H9 (cell line): Measurements from ENCODE around the gene CENPP. TPM values are rescaled to one million over a fixed set of nuclear protein-coding genes. Genes with fewer than 3 reads are reported as not detected.

Experiments used
- DNase-seq: peaks from one replicate; pipeline ENCODE4 v3.0.0-alpha.2; 2017
- H2AFZ ChIP-seq: one replicate; pipeline ENCODE4 v1.6.1; 2013; ENCODE audit warnings: mild to moderate bottlenecking, low read length, control low read depth, moderate library complexity
- H2AK5ac ChIP-seq: 2 replicates; pipeline ENCODE4 v1.6.1; 2013; ENCODE audit warnings: low read length, control low read depth, mixed read lengths; ENCODE audit not compliant: insufficient read length
- H2BK120ac ChIP-seq: one replicate; pipeline ENCODE4 v1.6.1; 2013; ENCODE audit warnings: low read depth, mild to moderate bottlenecking, low read length, control low read depth, inconsistent platforms; ENCODE audit not compliant: poor library complexity, severe bottlenecking
- H2BK12ac ChIP-seq: 2 replicates; pipeline ENCODE4 v1.6.1; 2013; ENCODE audit warnings: low read length, control low read depth, mixed read lengths, low read depth; ENCODE audit not compliant: insufficient read length
- H2BK15ac ChIP-seq: 2 replicates; pipeline ENCODE4 v1.6.1; 2013; ENCODE audit warnings: low read depth, low read length, control low read depth
- H2BK20ac ChIP-seq: one replicate; pipeline ENCODE4 v1.6.1; 2013; ENCODE audit warnings: low read depth, mild to moderate bottlenecking, low read length, control low read depth, inconsistent platforms; ENCODE audit not compliant: poor library complexity, severe bottlenecking
- H2BK5ac ChIP-seq: 2 replicates; pipeline ENCODE4 v1.6.1; 2013; ENCODE audit warnings: low read length, control low read depth, mixed read lengths; ENCODE audit not compliant: insufficient read length
- H3K14ac ChIP-seq: 2 replicates; pipeline ENCODE4 v1.6.1; 2013; ENCODE audit warnings: low read length, control low read depth; ENCODE audit not compliant: insufficient read depth
- H3K18ac ChIP-seq: 2 replicates; pipeline ENCODE4 v1.6.1; 2013; ENCODE audit warnings: low read depth, mild to moderate bottlenecking, mixed read lengths, low read length, control low read depth; ENCODE audit not compliant: insufficient read length
- H3K23ac ChIP-seq: 2 replicates; pipeline ENCODE4 v1.6.1; 2013; ENCODE audit warnings: low read length, control low read depth, mixed read lengths, low read depth; ENCODE audit not compliant: insufficient read length
- H3K23me2 ChIP-seq: 2 replicates; pipeline ENCODE4 v1.6.1; 2013; ENCODE audit warnings: low read depth, mild to moderate bottlenecking, mixed read lengths, low read length, control low read depth; ENCODE audit not compliant: insufficient read length, poor library complexity, severe bottlenecking
- H3K27ac ChIP-seq: 2 replicates; pipeline ENCODE4 v1.5.1; 2013; ENCODE audit warnings: low read length, control low read depth, mixed read lengths, low read depth; ENCODE audit not compliant: insufficient read length
- H3K27me3 ChIP-seq: 2 replicates; pipeline ENCODE4 v1.6.1; 2013; ENCODE audit warnings: low read length, control low read depth, inconsistent platforms; ENCODE audit not compliant: insufficient read depth
- H3K4ac ChIP-seq: 2 replicates; pipeline ENCODE4 v1.6.1; 2013; ENCODE audit warnings: low read depth, mild to moderate bottlenecking, control low read depth, inconsistent platforms, low read length, moderate library complexity
- H3K4me1 ChIP-seq: 2 replicates; pipeline ENCODE4 v1.6.1; 2013; ENCODE audit warnings: low read length, control low read depth, inconsistent platforms; ENCODE audit not compliant: insufficient read depth
- H3K4me2 ChIP-seq: 2 replicates; pipeline ENCODE4 v1.6.1; 2013; ENCODE audit warnings: low read length, control low read depth, mixed read lengths; ENCODE audit not compliant: insufficient read length, insufficient read depth
- H3K56ac ChIP-seq: 2 replicates; pipeline ENCODE4 v1.6.1; 2013; ENCODE audit warnings: low read depth, mild to moderate bottlenecking, mixed read lengths, low read length, control low read depth; ENCODE audit not compliant: insufficient read length
- H3K79me1 ChIP-seq: 2 replicates; pipeline ENCODE4 v1.6.1; 2013; ENCODE audit warnings: low read depth, mild to moderate bottlenecking, moderate library complexity, low read length, control low read depth, inconsistent platforms; ENCODE audit not compliant: insufficient read depth, poor library complexity, severe bottlenecking
- H3K79me2 ChIP-seq: 2 replicates; pipeline ENCODE4 v1.6.1; 2013; ENCODE audit warnings: low read length, control low read depth, inconsistent platforms; ENCODE audit not compliant: insufficient read depth
- H3K9ac ChIP-seq: 2 replicates; pipeline ENCODE4 v1.6.1; 2013; ENCODE audit warnings: low read length, control low read depth, mixed read lengths; ENCODE audit not compliant: insufficient read length; ENCODE audit errors: extremely low read depth
- H3K9me3 ChIP-seq: one replicate; pipeline ENCODE4 v1.6.1; 2013; ENCODE audit warnings: low read depth, low read length, inconsistent platforms; ENCODE audit not compliant: control insufficient read depth
- H3T11ph ChIP-seq: one replicate; pipeline ENCODE4 v1.6.1; 2013; ENCODE audit warnings: mild to moderate bottlenecking, low read length, control low read depth, inconsistent platforms
- H4K20me1 ChIP-seq: one replicate; pipeline ENCODE4 v1.6.1; 2013; ENCODE audit not compliant: control insufficient read depth, insufficient read length, insufficient read depth
- H4K5ac ChIP-seq: 2 replicates; pipeline ENCODE4 v1.6.1; 2013; ENCODE audit warnings: low read depth, mild to moderate bottlenecking, mixed read lengths, low read length, control low read depth; ENCODE audit not compliant: insufficient read length
- H4K8ac ChIP-seq: replicated peaks from 2 replicates; pipeline ENCODE4 v1.6.1; 2013; ENCODE audit warnings: low read length, control low read depth, mixed read lengths, low read depth; ENCODE audit not compliant: insufficient read length
- H4K91ac ChIP-seq: 2 replicates; pipeline ENCODE4 v1.6.1; 2013; ENCODE audit warnings: low read depth, mild to moderate bottlenecking, moderate library complexity, mixed read lengths, low read length, control low read depth; ENCODE audit not compliant: insufficient read length
- H3K27ac Mint-ChIP-seq, 3 experiments: 2 replicates in 2 of 3; 3 replicates in 1 of 3; pipeline ENCODE4 v1.8.0; 2020 to 2021; ENCODE audit warnings: mixed read lengths in 3 of 3, mild to moderate bottlenecking in 1 of 3, moderate library complexity in 1 of 3
- H3K27me3 Mint-ChIP-seq: 2 replicates; pipeline ENCODE4 v1.8.0; 2021; ENCODE audit warnings: low read depth, mild to moderate bottlenecking, moderate library complexity, mixed read lengths
- H3K36me3 Mint-ChIP-seq, 3 experiments: 2 replicates in 2 of 3; 3 replicates in 1 of 3; pipeline ENCODE4 v1.8.0; 2020 to 2021; ENCODE audit warnings: low read depth in 3 of 3, mixed read lengths in 3 of 3; ENCODE audit not compliant: insufficient read depth in 1 of 3
- H3K4me1 Mint-ChIP-seq, 2 experiments: 2 replicates each; pipeline ENCODE4 v1.8.0; 2020; ENCODE audit warnings: mixed read lengths in 2 of 2
- H3K4me3 Mint-ChIP-seq, 2 experiments: 2 replicates in 1 of 2; 3 replicates in 1 of 2; pipeline ENCODE4 v1.8.0; 2020 to 2021; ENCODE audit warnings: mild to moderate bottlenecking in 2 of 2, mixed read lengths in 2 of 2, moderate library complexity in 1 of 2
- H3K9me3 Mint-ChIP-seq, 2 experiments: 2 replicates in 1 of 2; 3 replicates in 1 of 2; pipeline ENCODE4 v1.8.0; 2020; ENCODE audit warnings: mild to moderate bottlenecking in 2 of 2, mixed read lengths in 2 of 2, moderate library complexity in 1 of 2
- WGBS: extraction: QIAGEN DNeasy Blood & Tissue Kit; methylation state at CpG from one replicate; pipeline ENCODE4 v1.1.7; 2013; ENCODE audit warnings: missing lambda C conversion rate, low lambda C conversion rate, mixed read lengths; ENCODE audit not compliant: insufficient read length; ENCODE audit errors: extremely low coverage; 5-methylcytosine and 5-hydroxymethylcytosine counted together
- total RNA-seq: library from RNA; stranded (reverse); gene quantifications from 2 replicates; pipeline ENCODE4 v1.2.1, GENCODE V29; 2021
- TF ChIP-seq, protein P1 (sequence below): fragments of 200-600 bp; sonication (generic); conservative IDR thresholded peaks from 3 replicates; pipeline ENCODE4 v1.8.0; 2021; ENCODE audit warnings: antibody characterized with exemption, mild to moderate bottlenecking

The CENPP gene
- total RNA-seq, 1 experiment from 2014 or later, result 9.1 TPM

DNA sequence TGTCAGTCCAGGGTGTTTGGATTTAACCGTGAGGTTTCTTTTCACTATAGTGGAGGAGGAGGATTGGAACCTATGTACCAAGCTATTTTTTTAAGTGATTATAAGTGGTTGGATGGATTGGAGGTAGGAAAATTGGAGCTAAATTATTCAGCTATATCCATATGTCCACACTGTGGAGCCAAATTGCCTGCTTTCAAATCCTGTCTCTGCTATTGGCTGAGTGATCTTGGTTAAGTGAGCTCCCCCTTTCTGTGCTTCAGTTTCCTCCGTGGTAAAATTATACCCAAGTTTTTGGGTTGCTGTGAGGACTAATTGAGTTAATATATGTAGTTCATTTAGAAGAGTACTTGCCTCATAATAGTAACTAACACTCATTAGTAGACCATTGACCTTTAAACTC is 2.5 kb downstream of the CENPP start:
- peaks cover 0 to 2% (median 1%) of the 10 kb centered on the region in 3 experiments; a peak in 5 of 7 replicates for H3K36me3 Mint-ChIP-seq
- H3K4me3 Mint-ChIP-seq, result no peak overlapping the region
- Histone ChIP-seq H2BK120ac (no peak overlapping the region), H3K9me3 (no peaks in the 10 kb centered on the region), H2AFZ (no peak overlapping the region), H3K4ac (no peak overlapping the region), H3K9ac (no peak overlapping the region), H4K91ac (no peak overlapping the region), H2AK5ac (no peak overlapping the region), H3K23me2 (no peaks in the 10 kb centered on the region), H3K79me1 (no peaks in the 10 kb centered on the region), H2BK20ac (no peak overlapping the region), H2BK5ac (no peak overlapping the region), H3K27me3 (no peaks in the 10 kb centered on the region), H2BK12ac (no peak overlapping the region), H3K4me1 (no peaks in the 10 kb centered on the region), H3K79me2 (peaks cover 6% of the 10 kb centered on the region; the same call in 1 of the 2 replicates), H2BK15ac (no peak overlapping the region), H3K56ac (no peak overlapping the region), H3T11ph (no peak overlapping the region), H3K23ac (no peak overlapping the region), H3K18ac (no peak overlapping the region), H3K27ac (no peak overlapping the region), H3K14ac (no peak overlapping the region), H3K4me2 (no peak overlapping the region), H4K8ac (no peak overlapping the region), H4K20me1 (no peaks in the 10 kb centered on the region), H4K5ac (no peak overlapping the region)
- DNase-seq, result no peak
- peaks cover 19 to 21% of the 10 kb centered on the region in 2 experiments for H3K4me1 Mint-ChIP-seq
- H3K9me3 Mint-ChIP-seq, result no peaks in the 10 kb centered on the region; a peak in 1 of 5 replicates
- TF ChIP-seq, protein P1, sequence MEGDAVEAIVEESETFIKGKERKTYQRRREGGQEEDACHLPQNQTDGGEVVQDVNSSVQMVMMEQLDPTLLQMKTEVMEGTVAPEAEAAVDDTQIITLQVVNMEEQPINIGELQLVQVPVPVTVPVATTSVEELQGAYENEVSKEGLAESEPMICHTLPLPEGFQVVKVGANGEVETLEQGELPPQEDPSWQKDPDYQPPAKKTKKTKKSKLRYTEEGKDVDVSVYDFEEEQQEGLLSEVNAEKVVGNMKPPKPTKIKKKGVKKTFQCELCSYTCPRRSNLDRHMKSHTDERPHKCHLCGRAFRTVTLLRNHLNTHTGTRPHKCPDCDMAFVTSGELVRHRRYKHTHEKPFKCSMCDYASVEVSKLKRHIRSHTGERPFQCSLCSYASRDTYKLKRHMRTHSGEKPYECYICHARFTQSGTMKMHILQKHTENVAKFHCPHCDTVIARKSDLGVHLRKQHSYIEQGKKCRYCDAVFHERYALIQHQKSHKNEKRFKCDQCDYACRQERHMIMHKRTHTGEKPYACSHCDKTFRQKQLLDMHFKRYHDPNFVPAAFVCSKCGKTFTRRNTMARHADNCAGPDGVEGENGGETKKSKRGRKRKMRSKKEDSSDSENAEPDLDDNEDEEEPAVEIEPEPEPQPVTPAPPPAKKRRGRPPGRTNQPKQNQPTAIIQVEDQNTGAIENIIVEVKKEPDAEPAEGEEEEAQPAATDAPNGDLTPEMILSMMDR, result peak; percentile 35; the same call in 2 of the 3 replicates
- no peaks in the 10 kb centered on the region; the same call in 1 of the 2 replicates for H3K27me3 Mint-ChIP-seq
- no peak overlapping the region for H3K27ac Mint-ChIP-seq
- no CpG with 5 or more reads among the region's 2 CpGs for WGBS
